Erythroblast (primary cell): Measurements from ENCODE around the gene C11orf52.

Experiments used
- GATA1 ChIP-seq: IDR thresholded peaks from 2 replicates; pipeline ENCODE4 v1.6.1; 2011; ENCODE audit warnings: low read depth, mild to moderate bottlenecking, control low read depth, low read length, moderate library complexity
- POLR2A ChIP-seq: IDR thresholded peaks from 2 replicates; pipeline ENCODE4 v1.6.1; 2011; ENCODE audit warnings: mild to moderate bottlenecking, low read length

- no peak for TF ChIP-seq POLR2A
- no peak for TF ChIP-seq GATA1
Measured at GRCh38 chr11:111935317-111936039, 16.8 kb downstream of the C11orf52 start.
